Measurements from ENCODE around the gene LDHAL6A.

DNA sequence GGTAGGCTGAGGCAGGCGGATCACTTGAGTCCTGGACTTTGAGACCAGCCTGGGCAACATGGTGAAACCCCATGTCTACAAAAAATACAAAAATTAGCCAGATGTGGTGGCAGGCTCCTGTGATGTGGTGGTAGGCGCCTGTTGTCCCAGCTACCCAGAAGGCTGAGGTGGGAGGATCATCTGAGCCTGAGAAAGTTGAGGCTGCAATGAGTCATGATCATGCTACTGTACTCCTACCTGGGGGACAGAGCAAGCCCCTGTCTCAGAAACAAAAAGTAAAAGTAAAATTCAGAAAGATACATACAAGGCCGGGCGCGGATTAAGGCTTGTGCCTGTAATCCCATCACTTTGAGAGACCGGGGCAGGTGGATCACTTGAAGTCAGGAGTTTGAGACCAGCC lies 6.3 kb downstream of the LDHAL6A start:
- TF ChIP-seq POLR2AphosphoS5 (IDR thresholded peaks at IDR 0.05) (no peak), EZH2 (IDR thresholded peaks at IDR 0.05; ENCODE audit: borderline replicate concordance, insufficient read depth, low read length, poor library complexity, severe bottlenecking) (no peak), RAD21 (conservative IDR thresholded peaks at IDR 0.05) (no peak), REST (IDR thresholded peaks at IDR 0.05; ENCODE audit: borderline replicate concordance) (no peak), TAF1 (IDR thresholded peaks at IDR 0.05; ENCODE audit: low read depth) (no peak), EP300 (conservative IDR thresholded peaks at IDR 0.05; ENCODE audit: poor library complexity, severe bottlenecking) (no peak), MXI1 (conservative IDR thresholded peaks at IDR 0.05; ENCODE audit: poor library complexity, severe bottlenecking) (no peak), SMC3 (conservative IDR thresholded peaks at IDR 0.05; ENCODE audit: poor library complexity) (no peak)
- TF ChIP-seq, protein P1, sequence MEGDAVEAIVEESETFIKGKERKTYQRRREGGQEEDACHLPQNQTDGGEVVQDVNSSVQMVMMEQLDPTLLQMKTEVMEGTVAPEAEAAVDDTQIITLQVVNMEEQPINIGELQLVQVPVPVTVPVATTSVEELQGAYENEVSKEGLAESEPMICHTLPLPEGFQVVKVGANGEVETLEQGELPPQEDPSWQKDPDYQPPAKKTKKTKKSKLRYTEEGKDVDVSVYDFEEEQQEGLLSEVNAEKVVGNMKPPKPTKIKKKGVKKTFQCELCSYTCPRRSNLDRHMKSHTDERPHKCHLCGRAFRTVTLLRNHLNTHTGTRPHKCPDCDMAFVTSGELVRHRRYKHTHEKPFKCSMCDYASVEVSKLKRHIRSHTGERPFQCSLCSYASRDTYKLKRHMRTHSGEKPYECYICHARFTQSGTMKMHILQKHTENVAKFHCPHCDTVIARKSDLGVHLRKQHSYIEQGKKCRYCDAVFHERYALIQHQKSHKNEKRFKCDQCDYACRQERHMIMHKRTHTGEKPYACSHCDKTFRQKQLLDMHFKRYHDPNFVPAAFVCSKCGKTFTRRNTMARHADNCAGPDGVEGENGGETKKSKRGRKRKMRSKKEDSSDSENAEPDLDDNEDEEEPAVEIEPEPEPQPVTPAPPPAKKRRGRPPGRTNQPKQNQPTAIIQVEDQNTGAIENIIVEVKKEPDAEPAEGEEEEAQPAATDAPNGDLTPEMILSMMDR (IDR thresholded peaks at IDR 0.05; ENCODE audit: poor library complexity, severe bottlenecking) = no peak

Data from neural cell (in vitro differentiated cells).